SIG-M5 treated with dmso at 0.1 percent for 504 hours (cell line): ENCODE results near the gene PAPPA.

Source experiments
- DNase-seq: peaks from one replicate; lab custom pipeline; 2025; ENCODE audit not compliant: unreplicated experiment; lab: John Stamatoyannopoulos, UW

The PAPPA gene

DNA sequence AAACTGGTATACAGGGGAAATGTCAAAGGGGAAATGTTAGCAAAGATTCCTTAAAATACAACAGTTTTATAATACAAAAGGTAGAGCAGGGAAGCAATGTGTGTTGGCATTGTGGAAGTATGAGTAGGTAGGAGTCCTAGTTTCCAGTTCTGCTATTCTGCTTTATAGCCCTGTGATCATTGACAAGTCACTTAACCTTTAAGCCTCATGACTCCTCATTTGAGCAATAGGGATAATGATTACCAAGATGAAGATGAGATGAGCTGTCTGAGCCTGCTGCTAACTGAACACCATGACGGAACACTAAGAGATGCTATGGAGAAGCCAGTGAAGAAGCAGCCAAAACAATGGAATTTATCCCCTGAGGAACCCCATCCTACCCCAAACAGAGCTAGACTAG, 251.7 kb downstream of the PAPPA start:
- no peak for DNase-seq

DNA sequence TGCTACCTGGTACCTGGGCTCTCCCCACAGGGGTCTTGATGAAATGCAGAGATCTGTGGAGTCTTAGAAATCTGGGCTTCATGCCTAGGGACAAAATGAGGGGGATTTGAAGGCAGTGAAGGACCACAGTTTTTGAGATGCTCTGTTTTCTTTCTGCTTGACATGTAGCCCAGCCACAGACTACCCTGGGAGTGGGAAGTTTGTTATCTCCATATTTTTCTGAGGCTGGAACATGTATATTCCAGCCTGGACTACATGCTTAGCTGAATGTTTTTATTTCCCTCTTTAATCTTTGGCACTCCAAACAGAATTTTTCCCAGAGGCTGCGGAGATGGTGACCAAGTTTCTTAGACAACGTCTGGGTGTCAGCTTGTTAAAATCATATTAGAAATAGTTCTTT, 252.9 kb downstream of the PAPPA start:
- DNase-seq: no peak

DNA sequence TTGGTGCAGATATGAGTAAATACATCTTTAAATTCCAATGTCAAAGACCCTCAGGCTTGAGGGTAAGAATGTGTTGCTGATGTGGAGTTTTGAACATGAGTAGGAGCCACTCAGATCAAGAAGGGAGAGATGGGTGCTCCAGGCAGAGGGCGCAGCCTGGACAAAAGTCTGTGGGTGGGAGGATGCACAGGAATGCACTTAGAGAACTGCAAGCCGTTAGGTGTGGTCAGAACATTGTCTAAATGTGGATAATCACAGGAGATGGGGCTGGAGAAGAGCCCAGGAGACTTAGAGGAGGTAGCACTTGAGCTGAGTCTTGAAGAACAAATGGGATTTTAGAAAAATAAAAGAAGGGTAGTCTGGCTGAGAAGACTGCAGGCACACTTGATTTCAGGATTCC, 255.5 kb downstream of the PAPPA start:
- DNase-seq: no peak

GRCh38 chr9:116409638-116410037, 256.0 kb downstream of the PAPPA start:
- no peak for DNase-seq

DNA sequence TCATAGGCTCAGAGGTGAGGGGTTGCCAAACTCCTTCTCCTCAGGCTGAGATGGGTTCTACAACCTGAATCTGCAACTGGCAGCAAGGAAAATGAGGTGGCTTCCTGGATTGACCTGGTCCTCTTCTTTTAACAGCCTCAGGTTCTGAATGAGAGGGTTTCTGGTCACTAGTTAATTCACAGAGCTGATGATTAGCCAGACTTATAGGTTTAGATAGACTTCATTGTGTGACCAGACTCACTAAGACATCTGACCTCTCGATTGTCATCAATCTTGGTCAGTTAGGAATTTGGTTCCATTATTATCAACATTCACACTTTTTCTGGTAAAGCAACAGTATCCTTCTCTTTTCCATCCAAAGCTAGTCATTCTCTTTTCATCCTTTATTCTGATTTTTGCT, 257.9 kb downstream of the PAPPA start:
- DNase-seq: no peak

DNA sequence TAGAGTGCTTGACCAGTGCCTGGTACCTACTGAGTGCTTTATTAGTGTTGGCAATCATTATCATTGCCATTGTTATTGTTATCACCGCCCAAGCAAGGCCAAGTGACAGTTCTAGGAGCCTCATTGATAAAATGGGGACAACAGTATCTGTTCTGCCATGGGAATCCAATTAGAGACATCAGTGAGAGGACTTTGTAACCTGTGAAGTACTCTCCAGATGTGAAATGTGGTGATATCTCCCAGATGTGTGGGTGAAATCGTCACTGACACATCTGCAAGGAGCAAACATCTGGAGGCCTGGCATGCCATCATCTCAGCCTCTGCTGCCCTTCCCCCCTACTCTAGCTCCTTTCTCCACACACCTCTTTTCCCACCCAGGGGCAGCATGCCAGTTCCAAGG, 260.8 kb downstream of the PAPPA start:
- no peak for DNase-seq

- DNase-seq: no peak
These were observed 262.8 kb downstream of the PAPPA start for GRCh38 chr9:116416421-116416820.

GRCh38 chr9:116417464-116417863, 263.9 kb downstream of the PAPPA start:
- DNase-seq: no peak

DNA sequence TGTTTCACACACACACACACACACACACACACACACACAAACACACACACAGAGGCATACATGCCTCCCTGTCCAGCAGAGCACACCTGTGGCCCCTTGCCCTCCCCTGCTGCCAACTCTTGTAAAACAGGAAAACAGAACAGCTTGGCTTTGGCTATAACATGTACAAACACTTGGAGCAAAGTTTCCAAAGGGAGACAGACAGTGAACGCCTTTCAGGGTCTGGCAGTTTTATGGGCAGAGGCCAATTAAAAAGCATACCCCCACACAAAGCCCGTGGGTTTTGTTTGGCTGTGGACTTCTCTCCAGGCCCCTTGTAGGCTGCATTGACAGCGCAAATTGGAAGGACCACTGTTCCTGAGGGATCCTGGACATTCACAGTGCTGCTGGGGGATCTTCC, 265.6 kb downstream of the PAPPA start:
- DNase-seq: no peak

DNA sequence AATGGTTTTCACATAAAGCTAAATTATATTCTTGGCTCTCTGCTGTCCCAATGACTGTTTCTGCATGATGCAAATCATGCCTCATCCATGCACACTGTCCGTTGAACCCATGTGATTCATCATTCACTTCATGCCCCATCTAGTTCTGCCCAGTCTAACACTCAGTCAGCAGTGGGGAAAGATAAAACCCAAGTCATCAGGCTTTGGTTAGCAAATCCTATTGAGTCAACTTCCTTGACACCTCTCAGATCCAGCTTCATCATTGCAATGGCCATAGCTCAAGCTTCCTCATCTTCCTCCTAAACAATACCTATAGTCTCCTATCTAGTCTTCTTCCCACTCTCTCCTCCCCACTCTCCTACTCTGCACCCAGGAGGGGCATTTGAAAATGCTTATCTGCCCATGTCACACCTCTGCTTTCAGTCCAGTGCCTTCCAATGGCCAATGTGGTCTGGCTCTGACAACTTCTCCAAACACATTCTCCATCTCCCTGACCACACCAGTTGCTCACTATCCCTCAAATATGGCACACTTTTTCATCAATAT, 267.5 kb downstream of the PAPPA start:
- DNase-seq: no peak

DNA sequence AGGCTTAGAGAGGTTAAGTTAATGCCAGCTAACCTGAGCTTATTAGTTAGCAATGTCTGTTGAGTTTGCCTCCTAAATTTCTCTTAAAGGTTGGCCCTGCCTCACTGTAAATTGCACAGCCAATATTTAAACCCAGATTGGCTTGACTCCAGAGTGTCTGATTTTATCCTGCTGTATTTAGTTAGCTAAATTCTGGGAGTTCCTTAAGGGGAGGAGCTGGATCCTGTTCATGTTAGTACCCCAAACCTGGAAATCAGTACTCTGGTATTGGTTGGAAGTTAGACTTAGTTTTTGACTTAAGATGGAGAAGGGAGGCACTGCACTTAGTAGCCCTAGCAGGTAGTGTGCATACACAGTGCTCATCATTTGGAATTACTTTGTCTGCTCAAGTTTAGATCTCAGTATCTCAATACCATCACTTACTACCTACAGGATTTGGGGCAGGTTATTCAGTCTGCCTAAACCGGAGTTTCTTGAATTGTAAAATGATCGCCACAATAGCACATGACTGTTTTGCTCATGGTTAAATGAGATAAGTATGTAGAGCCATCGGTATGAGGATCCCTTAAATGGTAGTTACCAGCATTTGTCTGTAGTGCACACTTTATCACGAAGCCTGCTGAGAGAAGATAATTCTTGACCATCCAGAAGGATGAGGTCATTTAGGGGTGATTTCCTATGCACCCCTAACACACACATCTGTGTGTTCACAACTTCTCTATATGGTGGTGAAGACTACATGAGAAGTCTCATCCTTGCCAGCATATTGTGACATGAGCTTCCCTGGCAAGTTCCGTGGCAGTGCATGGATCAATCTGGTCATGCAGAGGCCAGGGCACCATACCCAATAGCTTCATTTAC, 268.8 kb downstream of the PAPPA start:
- no peak for DNase-seq

GRCh38 chr9:116423149-116423548, 269.6 kb downstream of the PAPPA start:
- DNase-seq: no peak

GRCh38 chr9:116425244-116425643, 271.7 kb downstream of the PAPPA start:
- DNase-seq: no peak

- DNase-seq: no peak
These were observed 277.3 kb downstream of the PAPPA start for GRCh38 chr9:116430849-116431248.

DNA sequence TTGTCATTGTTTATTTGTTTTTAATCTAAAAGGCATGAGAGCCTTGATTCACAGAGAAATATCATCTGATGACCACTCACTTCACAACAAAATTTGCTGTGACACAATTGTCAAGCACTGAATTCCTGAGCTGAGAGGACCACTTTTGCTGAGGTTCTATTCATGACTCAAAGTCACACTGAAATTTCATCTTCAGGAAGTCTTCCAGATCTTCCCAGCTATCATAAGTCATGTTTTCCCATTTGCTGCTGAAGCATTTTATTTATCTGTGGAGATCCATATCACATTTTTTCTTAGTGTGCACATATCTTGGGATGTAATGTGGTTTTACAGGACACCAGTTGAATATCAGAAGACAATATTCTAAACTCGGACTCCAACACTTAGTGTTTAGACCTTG, 278.5 kb downstream of the PAPPA start:
- no peak for DNase-seq

DNA sequence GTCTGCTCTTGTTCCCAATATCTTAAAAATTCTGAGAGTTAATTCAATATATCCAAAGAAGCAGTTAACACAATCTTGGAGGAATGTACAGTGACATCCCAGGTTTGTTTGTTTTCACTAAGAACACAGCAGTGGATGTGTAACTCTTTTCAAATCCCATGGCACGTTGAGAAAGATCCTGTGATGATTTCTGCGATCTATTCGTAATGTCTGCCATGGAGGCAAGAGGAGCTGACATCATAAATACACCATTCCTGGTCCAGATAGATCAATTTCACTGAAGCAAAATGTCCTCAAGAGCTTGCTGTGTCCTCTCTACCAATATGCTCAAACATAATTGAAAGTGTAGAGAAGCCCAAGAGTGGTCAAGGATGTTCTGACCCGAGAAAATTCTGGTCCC, 280.7 kb downstream of the PAPPA start:
- DNase-seq: no peak

GRCh38 chr9:116435706-116436105, 282.1 kb downstream of the PAPPA start:
- no peak for DNase-seq

DNA sequence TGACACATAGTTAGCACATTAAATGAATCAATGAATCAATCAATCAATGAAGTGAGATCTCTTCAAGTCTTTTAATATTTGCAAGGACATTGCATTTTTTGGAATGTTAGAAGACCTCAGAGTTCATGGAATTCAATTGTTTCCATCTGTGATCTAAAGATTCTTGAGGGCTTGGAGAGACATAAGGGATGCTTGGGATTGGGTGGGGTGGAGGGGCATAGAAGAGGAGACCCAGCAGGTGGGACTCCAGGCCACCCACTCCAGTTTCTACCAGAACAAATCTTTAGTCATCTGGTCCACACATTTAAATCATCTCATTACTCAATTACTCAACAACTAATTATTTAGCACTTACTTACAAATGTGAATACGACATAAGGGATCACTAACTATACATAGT, 282.5 kb downstream of the PAPPA start:
- DNase-seq: no peak

GRCh38 chr9:116437411-116438370, 284.1 kb downstream of the PAPPA start:
- DNase-seq: no peak

DNA sequence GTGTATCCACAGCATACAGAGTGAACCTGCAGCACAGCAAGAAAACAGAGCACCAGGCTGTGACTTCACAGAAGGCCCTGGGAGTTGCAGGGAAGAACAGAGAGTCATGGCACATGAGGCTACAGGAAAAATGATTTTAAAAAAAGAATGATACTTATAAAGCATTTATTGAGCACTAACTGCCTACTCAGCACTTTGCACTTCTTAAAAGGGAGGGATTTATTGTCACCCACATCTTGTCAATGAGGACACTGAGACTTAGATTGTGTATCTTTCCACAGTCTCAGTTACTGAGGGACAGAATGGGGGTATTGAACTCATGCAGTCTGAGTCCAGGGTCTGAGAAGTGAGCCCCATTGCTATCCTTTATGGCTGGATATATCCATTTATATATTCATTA, 288.9 kb downstream of the PAPPA start:
- DNase-seq: no peak

DNA sequence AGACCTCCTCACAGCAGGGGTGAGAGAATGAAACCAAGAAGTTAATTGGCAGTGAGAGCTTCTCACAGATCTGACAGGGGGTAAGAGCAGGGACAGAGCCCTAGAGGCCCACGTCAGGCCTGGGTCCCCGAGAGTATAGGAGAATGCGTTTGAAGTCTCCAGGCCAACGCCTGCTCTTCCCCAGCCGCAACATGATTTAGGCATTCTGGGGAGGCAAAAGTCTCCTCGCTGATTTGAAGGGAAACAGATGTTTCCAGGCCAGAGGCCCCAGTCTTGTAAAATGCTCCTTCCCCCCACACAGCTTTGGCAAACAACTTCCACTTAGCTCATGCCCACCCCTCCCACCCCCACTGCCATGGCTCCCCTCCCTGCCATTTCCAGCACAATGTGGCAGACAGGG, 294.3 kb downstream of the PAPPA start:
- no peak for DNase-seq

- DNase-seq: no peak
These were observed 294.8 kb downstream of the PAPPA start for GRCh38 chr9:116448431-116448830.
